Measurements from ENCODE around the gene CST9. TPM values are rescaled to one million over a fixed set of nuclear protein-coding genes. Genes with fewer than 3 reads are reported as not detected.

CST9 gene
- total RNA-seq, 1 experiment from 2014 or later, result not detected

GRCh38 chr20:23570178-23570760, 35.4 kb downstream of the CST9 start:
- no peaks in the 10 kb centered on the region for H3K9me3 ChIP-seq (replicated peaks)
- DNase-seq, result no peak
- H3K27ac ChIP-seq, result no peak overlapping the region
- no peaks in the 10 kb centered on the region for H3K36me3 ChIP-seq
- H3K4me3 ChIP-seq, result no peak overlapping the region
- H3K4me1 ChIP-seq, result no peaks in the 10 kb centered on the region
- H3K27me3 ChIP-seq, result peaks cover 7% of the 10 kb centered on the region; the same call in 1 of the 2 replicates

DNA sequence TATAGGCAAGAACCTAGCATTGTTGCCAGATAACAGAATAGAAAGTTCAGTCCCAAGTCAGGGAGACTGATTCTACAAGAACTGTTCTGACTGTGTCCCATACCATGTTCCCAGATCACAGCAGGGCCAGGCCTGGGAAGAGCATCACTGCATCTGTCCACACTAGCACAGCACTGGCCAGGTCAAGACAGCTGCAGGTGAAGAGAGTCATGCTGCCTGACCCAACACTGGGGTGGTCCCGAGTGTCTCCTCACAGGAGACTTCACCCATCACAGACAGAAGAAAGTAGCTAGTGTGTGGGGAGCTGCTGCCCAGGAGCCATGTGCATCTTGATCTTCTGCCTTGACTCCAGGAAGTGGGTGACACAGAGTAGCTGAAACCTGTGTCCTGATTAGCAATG, 36.1 kb downstream of the CST9 start:
- H3K4me3 ChIP-seq, result no peak overlapping the region
- H3K4me1 ChIP-seq, result no peaks in the 10 kb centered on the region
- no peaks in the 10 kb centered on the region for H3K9me3 ChIP-seq (replicated peaks)
- H3K27ac ChIP-seq, result no peak overlapping the region
- DNase-seq, result no peak
- H3K27me3 ChIP-seq, result peaks cover 7% of the 10 kb centered on the region; the same call in 1 of the 2 replicates
- H3K36me3 ChIP-seq, result no peaks in the 10 kb centered on the region

DNA sequence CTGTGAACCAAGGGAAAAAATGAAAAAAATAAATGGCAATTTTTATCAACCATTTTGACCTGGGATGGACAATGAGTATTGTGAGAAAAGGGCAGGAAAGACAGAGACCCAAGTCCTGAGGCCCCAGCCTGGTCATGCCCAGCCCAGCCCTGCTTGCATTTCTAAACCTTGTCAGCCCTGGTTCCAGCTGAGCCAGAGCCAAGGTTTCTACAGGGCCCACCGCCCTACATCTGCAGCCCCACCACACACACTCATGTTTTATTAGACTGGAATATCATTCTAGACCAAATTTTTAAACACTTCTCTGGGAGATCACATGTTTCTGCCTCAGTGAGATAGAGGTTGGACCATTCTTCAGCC, 36.8 kb downstream of the CST9 start:
- no peak overlapping the region for H3K27ac ChIP-seq
- no peak overlapping the region for H3K4me3 ChIP-seq
- H3K4me1 ChIP-seq, result no peaks in the 10 kb centered on the region

DNA sequence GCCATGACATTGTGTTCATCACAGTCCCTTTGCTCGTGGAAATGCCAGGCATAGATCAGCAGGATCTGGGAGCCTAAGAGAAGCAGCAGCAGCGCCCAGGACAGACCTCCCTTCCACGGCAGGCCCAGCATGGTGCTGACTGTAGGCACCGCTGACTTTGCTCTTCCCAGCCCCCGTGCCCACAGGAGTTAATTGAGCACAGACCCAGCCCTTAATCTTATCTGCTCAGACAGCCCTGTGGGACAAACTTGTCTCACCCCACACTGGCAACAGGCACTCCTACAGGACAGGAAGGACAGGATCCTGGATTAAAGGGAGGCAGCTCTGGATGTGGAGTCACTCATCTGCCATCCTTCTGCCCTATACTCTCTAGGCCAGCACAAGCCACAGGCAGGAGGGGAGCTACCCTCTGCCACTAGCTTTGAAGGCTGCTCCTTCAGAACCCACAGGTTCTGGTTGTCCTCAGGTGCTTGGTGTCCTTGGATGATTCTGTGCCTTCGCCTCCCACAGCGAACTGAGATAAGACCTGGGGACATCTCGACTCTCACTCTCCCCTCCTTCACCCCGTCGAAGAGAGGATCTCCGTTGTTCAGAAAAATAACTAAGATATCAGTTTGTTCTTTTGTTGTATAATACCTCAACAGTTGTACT, 37.3 kb downstream of the CST9 start, which contains the start of gene CST9L:
TSS of gene CST9L (minus strand) at position 165 of the 651 bp plus-strand sequence. CDS start at position 131, 34 bp downstream.
- no peak for DNase-seq
- no peak within 1 kb of the TSS for H3K27ac ChIP-seq
- H3K4me3 ChIP-seq, result no peak within 1 kb of the TSS
- H3K27me3 ChIP-seq, result peaks cover 7% of the 10 kb centered on the region; the same call in 1 of the 2 replicates
- H3K4me1 ChIP-seq, result no peaks in the 10 kb centered on the region
- H3K9me3 ChIP-seq (replicated peaks), result no peaks in the 10 kb centered on the region
- no peaks in the 10 kb centered on the region for H3K36me3 ChIP-seq

More for the DNA sequence above, 36.8 kb downstream of the CST9 start:
- Histone ChIP-seq H3K9me3 (replicated peaks) (no peaks in the 10 kb centered on the region), H3K36me3 (no peaks in the 10 kb centered on the region), H3K27me3 (peaks cover 7% of the 10 kb centered on the region; the same call in 1 of the 2 replicates)
- DNase-seq, result no peak

GRCh38 chr20:23566199-23566932, 39.4 kb downstream of the CST9 start:
- Histone ChIP-seq H3K36me3 (no peaks in the 10 kb centered on the region), H3K27me3 (0 out of 2 replicates have a peak, but pooled peaks cover 2% of the 10 kb centered on the region), H3K4me1 (no peaks in the 10 kb centered on the region), H3K27ac (no peak overlapping the region), H3K9me3 (replicated peaks) (no peaks in the 10 kb centered on the region), H3K4me3 (no peak overlapping the region)
- no peak for DNase-seq

- H3K36me3 ChIP-seq, result no peaks in the 10 kb centered on the region
- no peaks in the 10 kb centered on the region for H3K4me1 ChIP-seq
- H3K4me3 ChIP-seq, result no peak overlapping the region
- H3K27me3 ChIP-seq, result 0 out of 2 replicates have a peak, but pooled peaks cover 2% of the 10 kb centered on the region
- H3K27ac ChIP-seq, result no peak overlapping the region
- DNase-seq, result no peak
- no peaks in the 10 kb centered on the region for H3K9me3 ChIP-seq (replicated peaks)
Measured at GRCh38 chr20:23565503-23566045, 40.1 kb downstream of the CST9 start.

- no peak overlapping the region for H3K4me3 ChIP-seq
- H3K27me3 ChIP-seq, result 0 out of 2 replicates have a peak, but pooled peaks cover 2% of the 10 kb centered on the region
- no peaks in the 10 kb centered on the region for H3K4me1 ChIP-seq
Measured at GRCh38 chr20:23564927-23565326, 40.8 kb downstream of the CST9 start.

GRCh38 chr20:23562721-23563342, 42.9 kb downstream of the CST9 start:
- Histone ChIP-seq H3K36me3 (no peaks in the 10 kb centered on the region), H3K27ac (no peak overlapping the region), H3K4me1 (no peaks in the 10 kb centered on the region), H3K4me3 (no peak overlapping the region), H3K27me3 (no peaks in the 10 kb centered on the region), H3K9me3 (replicated peaks) (no peaks in the 10 kb centered on the region)
- no peak for DNase-seq

More at GRCh38 chr20:23564927-23565326, 40.8 kb downstream of the CST9 start:
- Histone ChIP-seq H3K27ac (no peak overlapping the region), H3K9me3 (replicated peaks) (no peaks in the 10 kb centered on the region), H3K36me3 (no peaks in the 10 kb centered on the region)
- DNase-seq, result no peak

DNA sequence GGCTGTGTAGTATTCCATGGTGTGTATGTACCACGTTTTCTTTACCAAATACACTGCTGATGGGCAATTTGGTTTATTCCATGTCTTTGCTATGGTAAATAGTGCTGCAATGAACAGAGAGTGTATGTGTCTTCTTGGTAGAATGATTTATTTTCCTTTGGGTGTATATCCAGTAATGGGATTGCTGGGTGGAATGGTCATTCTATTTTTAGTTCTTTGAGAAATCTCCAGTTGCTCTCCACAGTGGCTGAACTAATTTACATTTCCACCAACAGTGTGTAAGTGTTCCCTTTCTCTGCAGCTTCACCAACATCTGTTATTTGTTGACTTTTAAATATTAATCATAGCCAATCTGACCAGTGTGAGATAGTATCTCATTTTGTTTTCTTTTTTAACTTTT, 51.3 kb downstream of the CST9 start:
- Histone ChIP-seq H3K36me3 (no peaks in the 10 kb centered on the region), H3K4me1 (no peaks in the 10 kb centered on the region), H3K9me3 (replicated peaks) (no peaks in the 10 kb centered on the region), H3K27me3 (peaks cover 1% of the 10 kb centered on the region; the same call in 1 of the 2 replicates), H3K27ac (no peak overlapping the region), H3K4me3 (no peak overlapping the region)
- DNase-seq, result no peak

Other genes with a start within 250 kb of the CST9 start
- 31.8 and 32.2 TPM in 2 replicates for gene GZF1, start 243.7 kb downstream of the CST9 start, total RNA-seq (2014; rRNA removed; shearing (Covaris generic))
- 7.1 and 11.3 TPM in 2 replicates for gene NAPB, start 184.4 kb downstream of the CST9 start, total RNA-seq (2014; rRNA removed; shearing (Covaris generic))
- gene CSTL1, start 166.2 kb downstream of the CST9 start, total RNA-seq (2014; rRNA removed; shearing (Covaris generic)), result not detected in 2 replicates
- not detected in 2 replicates for gene CST11, start 153.0 kb downstream of the CST9 start, total RNA-seq (2014; rRNA removed; shearing (Covaris generic))
- gene CST8, start 114.8 kb downstream of the CST9 start, total RNA-seq (2014; rRNA removed; shearing (Covaris generic)), result not detected in 2 replicates
- gene CST9L, start 37.4 kb downstream of the CST9 start, total RNA-seq (2014; rRNA removed; shearing (Covaris generic)), result not detected in 2 replicates
- 67.6 and 70.8 TPM in 2 replicates for gene CST3, start 32.0 kb upstream of the CST9 start, total RNA-seq (2014; rRNA removed; shearing (Covaris generic))
- not detected in 2 replicates for gene CST4, start 83.1 kb upstream of the CST9 start, total RNA-seq (2014; rRNA removed; shearing (Covaris generic))
- not detected in 2 replicates for gene CST1, start 145.0 kb upstream of the CST9 start, total RNA-seq (2014; rRNA removed; shearing (Covaris generic))
- not detected in 2 replicates for gene CST2, start 220.8 kb upstream of the CST9 start, total RNA-seq (2014; rRNA removed; shearing (Covaris generic))

Measured in SJCRH30 (cell line).